NT2/D1 (cell line): ENCODE results near the gene KCNK7.

Experiments
- YY1 ChIP-seq: IDR thresholded peaks from 2 replicates; pipeline ENCODE4 v1.6.1; 2011; ENCODE audit not compliant: insufficient read length, insufficient read depth
- ZNF274 ChIP-seq: IDR thresholded peaks from 2 replicates; pipeline ENCODE4 v1.6.1; 2011; ENCODE audit warnings: mild to moderate bottlenecking, low read depth, low read length

- TF ChIP-seq ZNF274 (no peak), YY1 (no peak)
These were observed 16.4 kb upstream of the KCNK7 start for GRCh38 chr11:65611758-65612603.
